Stimulated activated CD8-positive, alpha-beta memory T cell treated with anti-CD3 and anti-CD28 coated beads, Interleukin-7, amount 100 ng/mL, for 48 hours (primary cell): ENCODE results near the gene KDM3A.

Experiments used
- DNase-seq, 2 donors: peaks; one replicate each; pipeline ENCODE4 v3.0.0-alpha.2; 2020; ENCODE audit warnings: low read depth in 1 of 2; ENCODE audit errors: extremely low read depth in 1 of 2

Gene KDM3A

GRCh38 chr2:86434290-86434689 is 6.9 kb upstream of the KDM3A start:
- DNase-seq: no peak

- DNase-seq: no peak
Observed at GRCh38 chr2:86435531-86435930, 5.6 kb upstream of the KDM3A start.

GRCh38 chr2:86436328-86436727 is 4.8 kb upstream of the KDM3A start:
- DNase-seq: no peak

- DNase-seq: no peak
Observed at GRCh38 chr2:86439879-86440630, 1.1 kb upstream of the KDM3A start.

GRCh38 chr2:86441392-86441881 is 266 bp downstream of the KDM3A start:
- DNase-seq: no peak

- peak; percentile 37 to 42 for DNase-seq
Observed at GRCh38 chr2:86441882-86442641, 891 bp downstream of the KDM3A start.

- peak; percentile 52 to 82 for DNase-seq
Observed at GRCh38 chr2:86442642-86443005, 1.5 kb downstream of the KDM3A start.

GRCh38 chr2:86443631-86444350 is 2.6 kb downstream of the KDM3A start:
- no peak for DNase-seq

- DNase-seq: no peak
Observed at GRCh38 chr2:86445436-86445835, 4.3 kb downstream of the KDM3A start.

GRCh38 chr2:86446060-86446459 is 4.9 kb downstream of the KDM3A start:
- DNase-seq: no peak

GRCh38 chr2:86453836-86454235 is 12.7 kb downstream of the KDM3A start:
- no peak for DNase-seq

- no peak for DNase-seq
Observed at GRCh38 chr2:86454238-86454637, 13.1 kb downstream of the KDM3A start.

GRCh38 chr2:86455181-86455580 is 14.0 kb downstream of the KDM3A start:
- no peak for DNase-seq

- no peak for DNase-seq
Observed at GRCh38 chr2:86461042-86461743, 20.0 kb downstream of the KDM3A start.

- DNase-seq: no peak
Observed at GRCh38 chr2:86464652-86465051, 23.5 kb downstream of the KDM3A start.

GRCh38 chr2:86466306-86466705 is 25.1 kb downstream of the KDM3A start:
- DNase-seq: no peak

- DNase-seq: no peak
Observed at GRCh38 chr2:86468162-86469033, 27.2 kb downstream of the KDM3A start.

GRCh38 chr2:86470890-86471289 is 29.7 kb downstream of the KDM3A start:
- no peak for DNase-seq

- DNase-seq: no peak
Observed at GRCh38 chr2:86471637-86472036, 30.5 kb downstream of the KDM3A start.

- no peak for DNase-seq
Observed at GRCh38 chr2:86476092-86476491, 34.9 kb downstream of the KDM3A start.
